Tibial artery (tissue), 4 donors: Measurements from ENCODE around the gene CNTN4.

Experiments
- DNase-seq, 2 donors: peaks; one replicate each; pipeline ENCODE4 v3.0.0-alpha.2; 2019
- H3K27ac ChIP-seq, 2 donors: fragments of 200-600 bp; sonication (generic) in 1 of 2; 1 replicate in 1 of 2; 2 replicates in 1 of 2; pipeline ENCODE4 v1.5.1; 2018 to 2019; ENCODE audit warnings: mild to moderate bottlenecking in 1 of 2
- H3K27me3 ChIP-seq, 2 donors: fragments of 200-600 bp; sonication (generic) in 1 of 2; one replicate each; pipeline versions ENCODE4 v1.5.1 to v1.6.0; 2016 to 2019
- H3K36me3 ChIP-seq, 3 donors: fragments of 200-600 bp; sonication (generic) in 2 of 3; one replicate each; pipeline ENCODE4 v1.5.1; 2016 to 2019; ENCODE audit warnings: mild to moderate bottlenecking in 2 of 3
- H3K4me1 ChIP-seq, 4 donors: fragments of 200-600 bp; sonication (generic) in 2 of 4; 1 replicate in 3 of 4; 2 replicates in 1 of 4; pipeline ENCODE4 v1.5.1; 2016 to 2019
- H3K4me3 ChIP-seq, 2 donors: fragments of 200-600 bp; sonication (generic) in 1 of 2; 1 replicate in 1 of 2; 2 replicates in 1 of 2; pipeline ENCODE4 v1.5.1; 2018 to 2019; ENCODE audit warnings: mild to moderate bottlenecking in 2 of 2
- H3K9me3 ChIP-seq, 3 donors: fragments of 200-600 bp; sonication (generic) in 1 of 3; one replicate each; pipeline ENCODE4 v1.5.1; 2016 to 2019
- intact Hi-C: fragments of 100-400 bp; cut with DNase I; formaldehyde crosslinking; loops from one replicate; pipeline ENCODE4 v1.15.0; 2023; ENCODE audit warnings: low total_unique reads
- TF ChIP-seq, protein P1 (sequence below), 2 experiments: fragments of 200-600 bp in 1 of 2; fragments of 450-650 bp in 1 of 2; IDR thresholded peaks; one replicate each; pipeline ENCODE4 v1.5.1; 2017 to 2019; ENCODE audit warnings: antibody characterized with exemption in 2 of 2, mild to moderate bottlenecking in 1 of 2, moderate library complexity in 1 of 2

The CNTN4 gene

DNA sequence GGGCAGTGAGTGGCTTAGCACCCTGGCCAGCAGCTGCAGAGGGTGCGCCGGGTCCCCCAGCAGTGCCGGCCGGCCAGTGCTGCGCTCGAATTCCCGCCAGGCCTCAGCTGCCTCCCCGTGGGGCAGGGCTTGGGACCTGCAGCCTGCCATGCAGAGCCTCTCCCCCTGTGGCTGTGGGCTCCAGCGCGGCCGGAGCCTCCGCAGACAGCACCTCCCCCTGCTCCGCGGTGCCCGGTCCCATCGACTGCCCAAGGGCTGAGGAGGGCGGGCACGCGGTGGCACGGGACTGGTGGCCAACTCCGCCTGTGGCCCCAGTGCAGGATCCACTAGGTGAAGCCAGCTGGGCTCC lies 386.3 kb downstream of the CNTN4 start:
- Histone ChIP-seq H3K4me3 (no peak overlapping the region), H3K27me3 (no peaks in the 10 kb centered on the region), H3K9me3 (no peaks in the 10 kb centered on the region), H3K27ac (no peak overlapping the region), H3K36me3 (no peaks in the 10 kb centered on the region), H3K4me1 (no peaks in the 10 kb centered on the region)
- DNase-seq = no peak
- intact Hi-C loops = no loop called here
- TF ChIP-seq, protein P1, sequence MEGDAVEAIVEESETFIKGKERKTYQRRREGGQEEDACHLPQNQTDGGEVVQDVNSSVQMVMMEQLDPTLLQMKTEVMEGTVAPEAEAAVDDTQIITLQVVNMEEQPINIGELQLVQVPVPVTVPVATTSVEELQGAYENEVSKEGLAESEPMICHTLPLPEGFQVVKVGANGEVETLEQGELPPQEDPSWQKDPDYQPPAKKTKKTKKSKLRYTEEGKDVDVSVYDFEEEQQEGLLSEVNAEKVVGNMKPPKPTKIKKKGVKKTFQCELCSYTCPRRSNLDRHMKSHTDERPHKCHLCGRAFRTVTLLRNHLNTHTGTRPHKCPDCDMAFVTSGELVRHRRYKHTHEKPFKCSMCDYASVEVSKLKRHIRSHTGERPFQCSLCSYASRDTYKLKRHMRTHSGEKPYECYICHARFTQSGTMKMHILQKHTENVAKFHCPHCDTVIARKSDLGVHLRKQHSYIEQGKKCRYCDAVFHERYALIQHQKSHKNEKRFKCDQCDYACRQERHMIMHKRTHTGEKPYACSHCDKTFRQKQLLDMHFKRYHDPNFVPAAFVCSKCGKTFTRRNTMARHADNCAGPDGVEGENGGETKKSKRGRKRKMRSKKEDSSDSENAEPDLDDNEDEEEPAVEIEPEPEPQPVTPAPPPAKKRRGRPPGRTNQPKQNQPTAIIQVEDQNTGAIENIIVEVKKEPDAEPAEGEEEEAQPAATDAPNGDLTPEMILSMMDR (IDR thresholded peaks at IDR 0.05) = no peak

DNA sequence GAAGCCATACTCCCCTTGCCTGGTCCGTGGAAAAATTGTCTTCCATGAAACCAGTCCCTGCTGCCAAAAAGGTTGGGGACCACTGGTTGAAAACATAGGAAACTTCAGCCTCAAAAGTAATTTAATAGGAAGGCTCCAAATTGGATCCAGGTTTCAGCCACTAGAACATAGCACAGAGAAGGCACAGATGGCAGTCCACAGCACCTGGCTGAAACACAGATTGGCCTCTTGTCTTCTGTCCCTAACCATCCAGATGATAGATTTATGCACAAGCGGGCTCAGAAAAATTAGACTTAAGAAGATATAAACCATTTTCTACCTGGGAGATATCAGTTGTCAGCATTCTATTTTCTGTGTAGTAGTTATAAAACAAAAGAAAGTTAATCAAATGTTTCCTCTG lies 397.1 kb downstream of the CNTN4 start:
- DNase-seq = no peak
- TF ChIP-seq, protein P1 (IDR thresholded peaks at IDR 0.05) = no peak

DNA sequence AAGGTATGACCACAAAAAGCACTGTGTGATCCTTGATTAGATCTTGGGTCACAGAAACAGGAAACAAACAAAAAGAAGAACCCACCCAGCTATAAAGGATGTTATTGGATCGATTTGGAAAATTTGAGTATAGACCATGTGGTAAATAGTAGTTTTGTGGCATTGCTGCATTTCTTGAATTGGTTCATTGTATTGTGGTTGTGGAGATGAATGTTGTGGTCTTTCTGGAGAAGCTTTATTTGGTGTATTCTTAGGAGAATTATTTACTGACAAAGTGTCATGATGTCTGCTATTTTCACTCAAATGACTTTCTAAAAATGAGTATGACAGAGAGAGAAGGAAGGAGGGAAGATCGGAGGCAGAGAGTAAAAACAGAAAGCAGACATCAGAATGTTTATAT lies 406.2 kb downstream of the CNTN4 start:
- DNase-seq = no peak
- Histone ChIP-seq H3K9me3 (no peaks in the 10 kb centered on the region), H3K36me3 (no peaks in the 10 kb centered on the region), H3K4me3 (no peak overlapping the region), H3K27me3 (no peaks in the 10 kb centered on the region), H3K4me1 (peaks cover 0 to 9% (median 0%) of the 10 kb centered on the region in 4 donors), H3K27ac (no peak overlapping the region)
- TF ChIP-seq, protein P1 (IDR thresholded peaks at IDR 0.05) = no peak
- intact Hi-C loops = no loop called here

More for the DNA sequence above, 397.1 kb downstream of the CNTN4 start:
- Histone ChIP-seq H3K27ac (no peak overlapping the region), H3K4me1 (no peaks in the 10 kb centered on the region), H3K4me3 (no peak overlapping the region), H3K27me3 (no peaks in the 10 kb centered on the region), H3K9me3 (no peaks in the 10 kb centered on the region), H3K36me3 (no peaks in the 10 kb centered on the region)
- intact Hi-C loops = no loop called here

DNA sequence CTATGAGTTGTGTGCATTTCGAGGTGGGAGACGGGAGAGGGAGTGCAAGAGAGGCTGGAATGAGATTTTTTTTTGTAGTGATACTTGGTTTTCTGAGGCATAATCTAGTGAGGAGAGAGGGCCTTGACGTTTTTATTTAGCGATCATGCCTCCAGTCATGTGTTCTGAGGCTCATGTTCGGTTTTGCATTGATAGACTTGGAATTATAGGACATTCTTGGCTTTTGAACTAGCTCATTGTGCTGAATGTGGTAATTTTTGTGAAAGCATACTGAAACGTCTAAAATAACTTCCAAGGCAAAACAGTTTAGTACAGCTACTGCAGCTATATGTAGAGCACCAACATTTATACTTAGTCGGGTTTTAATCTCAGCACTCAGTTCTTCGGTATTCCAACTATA lies 408.1 kb downstream of the CNTN4 start:
- Histone ChIP-seq H3K9me3 (no peaks in the 10 kb centered on the region), H3K4me3 (no peak overlapping the region), H3K27ac (no peak overlapping the region), H3K36me3 (no peaks in the 10 kb centered on the region), H3K27me3 (no peaks in the 10 kb centered on the region), H3K4me1 (peaks cover 0 to 19% (median 5%) of the 10 kb centered on the region in 4 donors)
- no peak for DNase-seq
- intact Hi-C loops = no loop called here
- TF ChIP-seq, protein P1 (IDR thresholded peaks at IDR 0.05) = no peak

DNA sequence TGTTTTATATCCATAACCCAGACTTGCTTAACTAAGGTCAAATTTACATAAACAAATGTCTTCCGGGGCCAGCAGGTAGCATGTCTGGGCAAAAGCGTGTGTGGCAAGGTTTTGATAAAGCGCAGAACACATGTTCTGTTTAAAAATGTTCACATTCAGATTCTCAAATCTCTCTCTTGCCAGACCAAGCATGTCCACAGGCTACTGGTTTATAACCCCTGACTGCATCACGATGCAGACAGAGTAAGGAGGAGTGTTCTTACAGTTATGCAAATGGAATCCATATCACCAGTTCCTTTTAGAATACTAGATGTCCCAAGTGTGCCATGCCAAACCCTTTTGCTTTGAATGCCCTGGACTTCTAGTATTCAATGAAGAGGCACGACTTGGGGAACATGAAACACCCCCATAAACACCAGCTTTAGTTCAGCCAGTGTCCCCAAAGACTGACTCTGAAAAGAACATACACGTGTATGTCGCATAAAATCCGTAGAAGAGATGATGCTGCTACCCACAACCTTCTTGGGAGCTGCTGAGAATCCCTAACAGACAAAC lies 412.0 kb downstream of the CNTN4 start:
- intact Hi-C loops = no loop called here
- Histone ChIP-seq H3K4me3 (no peak overlapping the region), H3K27ac (no peak overlapping the region)

More for the DNA sequence above, 412.0 kb downstream of the CNTN4 start:
- no peaks in the 10 kb centered on the region for H3K36me3 ChIP-seq
- TF ChIP-seq, protein P1 (IDR thresholded peaks at IDR 0.05) = no peak
- peaks cover 0 to 11% (median 5%) of the 10 kb centered on the region in 4 donors for H3K4me1 ChIP-seq
- no peaks in the 10 kb centered on the region for H3K27me3 ChIP-seq
- H3K9me3 ChIP-seq = no peaks in the 10 kb centered on the region
- no peak for DNase-seq
